GM23338 (cell line): ENCODE results near the gene UTP4. TPM values are rescaled to one million over a fixed set of nuclear protein-coding genes. Genes with fewer than 3 reads are reported as not detected.

Source experiments
- ATAC-seq: fragments of 200-7000 bp; cut with Tn5 transposase; 3 replicates; pipeline ENCODE4 v1.9.1; 2020
- DNase-seq: peaks from one replicate; pipeline ENCODE4 v3.0.0-alpha.2; 2015; ENCODE audit warnings: low spot score
- H2AFZ ChIP-seq: fragments of 200-600 bp; sonication (generic); 2 replicates; pipeline ENCODE4 v1.8.0; 2016; ENCODE audit warnings: antibody characterized with exemption, mild to moderate bottlenecking, moderate library complexity
- H3F3A ChIP-seq: fragments of 200-600 bp; sonication (generic); replicated peaks from 2 replicates; pipeline ENCODE4 v1.8.0; 2017; ENCODE audit warnings: antibody characterized with exemption, mixed run types, low read depth
- H3K27ac ChIP-seq: fragments of 200-600 bp; sonication (generic); 2 replicates; pipeline ENCODE4 v1.6.1; 2016; ENCODE audit warnings: low read depth
- H3K27me3 ChIP-seq: fragments of 200-600 bp; sonication (generic); 2 replicates; pipeline ENCODE4 v1.8.0; 2016; ENCODE audit warnings: mild to moderate bottlenecking, mixed run types, moderate library complexity; ENCODE audit not compliant: insufficient read depth
- H3K36me3 ChIP-seq: fragments of 200-600 bp; sonication (generic); 2 replicates; pipeline ENCODE4 v1.8.0; 2016; ENCODE audit warnings: mild to moderate bottlenecking; ENCODE audit not compliant: insufficient read depth
- H3K4me1 ChIP-seq: fragments of 200-600 bp; sonication (generic); 2 replicates; pipeline ENCODE4 v1.8.0; 2016; ENCODE audit warnings: mild to moderate bottlenecking, moderate library complexity; ENCODE audit not compliant: insufficient read depth
- H3K4me2 ChIP-seq: fragments of 200-600 bp; sonication (generic); 2 replicates; pipeline ENCODE4 v1.7.1; 2017; ENCODE audit warnings: mixed run types
- H3K4me3 ChIP-seq: fragments of 200-600 bp; sonication (generic); 2 replicates; pipeline ENCODE4 v1.6.1; 2016; ENCODE audit warnings: mixed run types
- H3K79me2 ChIP-seq: fragments of 200-600 bp; sonication (generic); replicated peaks from 2 replicates; pipeline ENCODE4 v1.8.0; 2017; ENCODE audit warnings: mild to moderate bottlenecking; ENCODE audit not compliant: insufficient read depth
- H3K9me2 ChIP-seq: fragments of 200-600 bp; sonication (generic); 2 replicates; pipeline ENCODE4 v1.8.0; 2017; ENCODE audit not compliant: insufficient read depth
- H4K20me1 ChIP-seq: fragments of 200-600 bp; sonication (generic); replicated peaks from 2 replicates; pipeline ENCODE4 v1.8.0; 2017; ENCODE audit warnings: mild to moderate bottlenecking; ENCODE audit not compliant: insufficient read depth
- H3K27ac Mint-ChIP-seq: 2 replicates; pipeline ENCODE4 v1.8.0; 2020; ENCODE audit warnings: inconsistent platforms, mild to moderate bottlenecking, moderate library complexity, mixed read lengths
- H3K27me3 Mint-ChIP-seq: 3 replicates; pipeline ENCODE4 v1.8.0; 2022; ENCODE audit warnings: low read depth, mild to moderate bottlenecking, moderate library complexity, mixed read lengths, inconsistent platforms; ENCODE audit not compliant: insufficient read depth, poor library complexity
- H3K36me3 Mint-ChIP-seq: 3 replicates; pipeline ENCODE4 v1.8.0; 2021; ENCODE audit warnings: low read depth, mild to moderate bottlenecking, inconsistent platforms, moderate library complexity, mixed read lengths
- H3K4me1 Mint-ChIP-seq: 3 replicates; pipeline ENCODE4 v1.8.0; 2020; ENCODE audit warnings: mild to moderate bottlenecking, inconsistent platforms, mixed read lengths
- H3K4me3 Mint-ChIP-seq: 3 replicates; pipeline ENCODE4 v1.8.0; 2021; ENCODE audit warnings: moderate library complexity, mild to moderate bottlenecking, inconsistent platforms, mixed read lengths
- H3K9me3 Mint-ChIP-seq: 3 replicates; pipeline ENCODE4 v1.8.0; 2020; ENCODE audit warnings: moderate library complexity, mild to moderate bottlenecking, inconsistent platforms, mixed read lengths
- CREB1 ChIP-seq: fragments of 250-450 bp; sonication (Bioruptor Pico); IDR thresholded peaks from 2 replicates; pipeline ENCODE4 v1.5.0; 2020; ENCODE audit warnings: low read depth, mild to moderate bottlenecking, moderate library complexity
- CTCF ChIP-seq, 2 experiments: fragments of 200-600 bp in 1 of 2; sonication (generic) in 1 of 2; conservative IDR thresholded peaks; 2 replicates each; pipeline versions ENCODE4 v1.5.1 to v1.6.1; 2016 to 2017; ENCODE audit warnings: antibody characterized with exemption in 2 of 2, low read depth in 2 of 2, mild to moderate bottlenecking in 2 of 2, moderate library complexity in 1 of 2
- ETS1 ChIP-seq: IDR thresholded peaks from 2 replicates; pipeline ENCODE4 v1.6.1; 2016; ENCODE audit warnings: antibody characterized with exemption
- EZH2 ChIP-seq: fragments of 200-600 bp; sonication (generic); IDR thresholded peaks from one replicate; pipeline ENCODE4 v1.8.0; 2017; ENCODE audit warnings: antibody characterized with exemption, mild to moderate bottlenecking, low read depth; ENCODE audit not compliant: unreplicated experiment
- EZH2phosphoT487 ChIP-seq: fragments of 200-600 bp; sonication (generic); IDR thresholded peaks from one replicate; pipeline ENCODE4 v1.8.1; 2018; ENCODE audit warnings: antibody characterized with exemption; ENCODE audit not compliant: unreplicated experiment
- JUNB ChIP-seq: IDR thresholded peaks from one replicate; pipeline ENCODE4 v1.6.1; 2016; ENCODE audit warnings: antibody characterized with exemption; ENCODE audit not compliant: unreplicated experiment
- NANOG ChIP-seq: IDR thresholded peaks from 2 replicates; pipeline ENCODE4 v1.6.1; 2016; ENCODE audit warnings: antibody characterized with exemption, borderline replicate concordance
- POLR2AphosphoS5 ChIP-seq: IDR thresholded peaks from 2 replicates; pipeline ENCODE4 v1.6.1; 2016; ENCODE audit warnings: antibody characterized with exemption, low read depth
- REST ChIP-seq: IDR thresholded peaks from one replicate; pipeline ENCODE4 v1.6.1; 2018; ENCODE audit warnings: antibody characterized with exemption; ENCODE audit not compliant: unreplicated experiment
- STAT1 ChIP-seq: IDR thresholded peaks from one replicate; pipeline ENCODE4 v1.6.1; 2016; ENCODE audit warnings: antibody characterized with exemption; ENCODE audit not compliant: unreplicated experiment
- ZNF114 ChIP-seq: fragments of 250-450 bp; sonication (Bioruptor Pico); IDR thresholded peaks from 2 replicates; pipeline ENCODE4 v1.5.0; 2020; ENCODE audit warnings: mild to moderate bottlenecking, moderate library complexity
- ZNF331 ChIP-seq: fragments of 250-450 bp; sonication (Bioruptor Pico); IDR thresholded peaks from 2 replicates; pipeline ENCODE4 v1.5.0; 2020; ENCODE audit warnings: low read depth, mild to moderate bottlenecking, moderate library complexity
- ZNF462 ChIP-seq: fragments of 250-450 bp; sonication (Bioruptor Pico); IDR thresholded peaks from 2 replicates; pipeline ENCODE4 v1.5.0; 2020; ENCODE audit warnings: mild to moderate bottlenecking, moderate library complexity
- polyA plus RNA-seq: library from polyadenylated mRNA; unstranded; fragments of >200 nt; fragmentation: Nextera tagmentation; extraction: Ambion mirVana; gene quantifications from 2 replicates; pipeline ENCODE4 v1.2.1, GENCODE V29; 2016
- total RNA-seq: library from RNA; depleted of rRNA; stranded (reverse); fragments of >200 nt; shearing (Covaris generic); gene quantifications from 2 replicates; pipeline ENCODE4 v1.2.3, GENCODE V29; 2014

UTP4 gene
- total and polyA plus RNA-seq, 2 experiments from 2014 or later = 63.2 to 66.6 TPM

GRCh38 chr16:69130461-69130860 is 2.0 kb upstream of the UTP4 start:
- Histone ChIP-seq H3K9me2 (no peaks in the 10 kb centered on the region), H2AFZ (no peak overlapping the region), H3K27me3 (no peaks in the 10 kb centered on the region), H4K20me1 (peaks cover 38% of the 10 kb centered on the region), H3K4me1 (peaks cover 18% of the 10 kb centered on the region), H3K79me2 (peaks cover 92% of the 10 kb centered on the region), H3K4me2 (peak overlapping the region; percentile 80), H3K27ac (peak overlapping the region; percentile 100; the same call in 1 of the 2 replicates), H3F3A (peaks cover 21% of the 10 kb centered on the region), H3K36me3 (no peaks in the 10 kb centered on the region), H3K4me3 (peak overlapping the region; percentile 99)
- DNase-seq (no peak), ATAC-seq (no peak)
- Mint-ChIP-seq H3K4me1 (peaks cover 34% of the 10 kb centered on the region), H3K36me3 (peaks cover 49% of the 10 kb centered on the region), H3K27ac (no peak overlapping the region), H3K27me3 (peaks cover 12% of the 10 kb centered on the region), H3K9me3 (no peaks in the 10 kb centered on the region), H3K4me3 (peak overlapping the region; percentile 96)
- TF ChIP-seq ZNF114 (CRISPR knock-in tag) (no peak), STAT1 (no peak), JUNB (no peak), EZH2phosphoT487 (no peak), CTCF (conservative IDR thresholded peaks at IDR 0.05; ENCODE audit: low read depth in 2 of 2) (no peak), NANOG (no peak), CREB1 (CRISPR knock-in tag) (no peak), REST (no peak), ZNF462 (no peak), ZNF331 (CRISPR knock-in tag) (no peak), ETS1 (no peak), EZH2 (no peak), POLR2AphosphoS5 (no peak)
